ENCODE data around the gene COMMD2. TPM values are rescaled to one million over a fixed set of nuclear protein-coding genes. Genes with fewer than 3 reads are reported as not detected.

Gene COMMD2
- polyA plus RNA-seq, 2 donors: 5.6 to 12.5 TPM

DNA sequence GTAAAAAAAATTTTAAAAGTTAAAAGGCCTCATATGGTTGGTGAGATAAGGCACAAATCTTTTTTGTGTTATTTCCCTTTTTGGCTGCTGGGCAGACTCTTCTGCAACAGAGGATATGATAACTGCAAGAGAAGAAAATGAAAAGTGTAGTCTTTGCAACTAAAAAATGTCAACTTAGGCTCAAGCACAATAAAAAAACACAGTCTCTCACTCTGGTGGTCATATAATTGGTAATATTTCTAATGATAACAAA is 15.4 kb downstream of the COMMD2 start:
- H3K27ac ChIP-seq (ENCODE audit: low read depth in 2 of 2, low read length in 1 of 2): no peak overlapping the region
- H3K36me3 ChIP-seq (ENCODE audit: control insufficient read depth in 2 of 2, insufficient read depth in 2 of 2, low read length in 1 of 2): no peaks in the 10 kb centered on the region
- H3K27me3 ChIP-seq (ENCODE audit: control insufficient read depth in 1 of 2, insufficient read depth in 2 of 2, low read length in 2 of 2): no peaks in the 10 kb centered on the region
- H3K4me1 ChIP-seq (ENCODE audit: control insufficient read depth in 2 of 2, insufficient read depth in 2 of 2, low read length in 1 of 2): no peaks in the 10 kb centered on the region
- H3K4me3 ChIP-seq (ENCODE audit: low read depth in 1 of 2, low read length in 2 of 2): no peak overlapping the region
- H3K9me3 ChIP-seq (ENCODE audit: control insufficient read depth in 2 of 2, insufficient read depth in 1 of 2, low read depth in 1 of 2, low read length in 1 of 2): no peaks in the 10 kb centered on the region

DNA sequence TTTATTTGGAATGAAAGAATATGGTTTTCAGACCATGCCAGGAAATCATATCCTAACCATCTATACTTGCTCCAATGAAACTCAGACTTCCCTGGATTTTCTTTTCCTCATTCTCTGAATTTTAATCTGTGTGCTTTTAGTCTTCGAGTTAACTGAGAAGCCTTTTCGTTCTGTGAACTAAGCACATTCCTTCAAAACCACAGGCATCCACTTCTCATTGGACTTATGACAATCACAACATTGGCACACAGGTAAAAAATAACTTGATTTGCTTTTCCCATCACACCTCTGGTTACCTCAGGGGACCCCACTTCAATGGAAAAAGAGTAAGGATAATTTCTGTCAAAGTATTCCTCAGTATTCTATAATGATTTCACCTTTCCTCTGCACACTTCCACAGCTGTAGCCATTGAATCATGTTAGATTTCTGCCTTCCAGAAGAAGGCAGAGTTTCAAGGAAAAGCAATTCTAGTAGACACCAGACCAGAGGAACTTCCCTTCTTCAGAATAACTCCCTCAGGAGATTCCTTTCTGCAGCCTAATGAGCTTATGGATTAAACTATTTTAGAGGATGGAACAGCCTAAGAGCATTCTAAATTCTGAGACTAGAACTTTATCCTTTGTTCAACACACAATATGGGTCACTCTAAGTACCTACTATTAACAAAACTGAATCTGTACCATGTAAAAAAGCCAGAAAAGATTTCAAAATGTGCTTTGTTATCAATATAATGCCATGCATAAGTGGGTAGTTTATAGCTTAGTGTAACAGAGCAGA is 15.9 kb downstream of the COMMD2 start:
- Histone ChIP-seq H3K9me3 (ENCODE audit: control insufficient read depth in 2 of 2, insufficient read depth in 1 of 2, low read depth in 1 of 2, low read length in 1 of 2) (no peaks in the 10 kb centered on the region), H3K27me3 (ENCODE audit: control insufficient read depth in 1 of 2, insufficient read depth in 2 of 2, low read length in 2 of 2) (no peaks in the 10 kb centered on the region), H3K36me3 (ENCODE audit: control insufficient read depth in 2 of 2, insufficient read depth in 2 of 2, low read length in 1 of 2) (no peaks in the 10 kb centered on the region), H3K4me3 (ENCODE audit: low read depth in 1 of 2, low read length in 2 of 2) (no peak overlapping the region), H3K4me1 (ENCODE audit: control insufficient read depth in 2 of 2, insufficient read depth in 2 of 2, low read length in 1 of 2) (no peaks in the 10 kb centered on the region), H3K27ac (ENCODE audit: low read depth in 2 of 2, low read length in 1 of 2) (no peak overlapping the region)
- WGBS, 2 donors: 45 to 48% methylated on average over 2 of the region's 2 CpGs

DNA sequence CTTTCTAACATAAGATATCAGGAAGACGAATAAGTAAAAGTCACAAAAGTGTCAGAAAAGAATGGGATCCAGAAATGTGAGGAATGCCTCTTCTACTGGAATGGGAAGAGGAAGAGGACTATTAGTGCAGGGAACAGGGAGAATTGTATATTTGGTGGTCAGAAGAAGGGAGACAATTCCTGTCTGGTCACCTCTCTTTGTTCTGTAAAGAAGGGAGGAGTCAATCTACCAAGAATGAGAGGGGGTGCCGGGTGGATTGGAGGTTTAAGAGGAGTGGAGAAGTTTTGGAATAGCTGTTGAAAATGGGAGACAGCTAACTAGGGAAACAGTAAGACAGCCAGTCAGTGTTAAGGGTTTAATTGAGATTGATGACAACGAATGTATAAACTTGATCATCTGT is 20.1 kb downstream of the COMMD2 start:
- Histone ChIP-seq H3K36me3 (ENCODE audit: control insufficient read depth in 2 of 2, insufficient read depth in 2 of 2, low read length in 1 of 2) (no peaks in the 10 kb centered on the region), H3K27ac (ENCODE audit: low read depth in 2 of 2, low read length in 1 of 2) (no peak overlapping the region), H3K4me3 (ENCODE audit: low read depth in 1 of 2, low read length in 2 of 2) (no peak overlapping the region), H3K4me1 (ENCODE audit: control insufficient read depth in 2 of 2, insufficient read depth in 2 of 2, low read length in 1 of 2) (no peaks in the 10 kb centered on the region), H3K27me3 (ENCODE audit: control insufficient read depth in 1 of 2, insufficient read depth in 2 of 2, low read length in 2 of 2) (no peaks in the 10 kb centered on the region), H3K9me3 (ENCODE audit: control insufficient read depth in 2 of 2, insufficient read depth in 1 of 2, low read depth in 1 of 2, low read length in 1 of 2) (no peaks in the 10 kb centered on the region)
- WGBS, 2 donors: 90 to 91% methylated on average over 3 of the region's 3 CpGs

DNA sequence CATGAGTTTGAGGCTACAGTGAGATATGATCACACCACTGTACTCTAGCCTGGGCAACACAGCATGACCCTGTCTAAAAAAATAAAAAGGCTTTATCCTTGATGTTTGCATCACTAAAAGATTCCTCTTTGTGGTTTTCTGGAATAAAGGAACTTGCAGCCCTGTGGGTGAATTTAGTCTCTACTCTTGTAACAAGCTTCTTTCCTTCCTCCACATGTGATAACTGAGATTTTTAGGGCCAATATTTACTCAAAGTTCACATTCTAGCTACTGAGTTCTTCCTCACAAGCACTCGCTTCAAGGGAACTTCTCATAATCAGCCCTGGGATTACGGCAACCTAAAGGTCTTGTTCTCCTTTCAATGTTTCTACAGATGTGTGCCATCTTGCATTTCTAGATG is 24.6 kb downstream of the COMMD2 start:
- H3K27me3 ChIP-seq (ENCODE audit: control insufficient read depth in 1 of 2, insufficient read depth in 2 of 2, low read length in 2 of 2): no peaks in the 10 kb centered on the region
- H3K4me3 ChIP-seq (ENCODE audit: low read depth in 1 of 2, low read length in 2 of 2): no peak overlapping the region
- H3K9me3 ChIP-seq (ENCODE audit: control insufficient read depth in 2 of 2, insufficient read depth in 1 of 2, low read depth in 1 of 2, low read length in 1 of 2): no peaks in the 10 kb centered on the region
- H3K4me1 ChIP-seq (ENCODE audit: control insufficient read depth in 2 of 2, insufficient read depth in 2 of 2, low read length in 1 of 2): no peaks in the 10 kb centered on the region
- 92 to 95% methylated on average over 2 of the region's 2 CpGs for WGBS, 2 donors
- no peak overlapping the region for H3K27ac ChIP-seq (ENCODE audit: low read depth in 2 of 2, low read length in 1 of 2)
- H3K36me3 ChIP-seq (ENCODE audit: control insufficient read depth in 2 of 2, insufficient read depth in 2 of 2, low read length in 1 of 2): no peaks in the 10 kb centered on the region

DNA sequence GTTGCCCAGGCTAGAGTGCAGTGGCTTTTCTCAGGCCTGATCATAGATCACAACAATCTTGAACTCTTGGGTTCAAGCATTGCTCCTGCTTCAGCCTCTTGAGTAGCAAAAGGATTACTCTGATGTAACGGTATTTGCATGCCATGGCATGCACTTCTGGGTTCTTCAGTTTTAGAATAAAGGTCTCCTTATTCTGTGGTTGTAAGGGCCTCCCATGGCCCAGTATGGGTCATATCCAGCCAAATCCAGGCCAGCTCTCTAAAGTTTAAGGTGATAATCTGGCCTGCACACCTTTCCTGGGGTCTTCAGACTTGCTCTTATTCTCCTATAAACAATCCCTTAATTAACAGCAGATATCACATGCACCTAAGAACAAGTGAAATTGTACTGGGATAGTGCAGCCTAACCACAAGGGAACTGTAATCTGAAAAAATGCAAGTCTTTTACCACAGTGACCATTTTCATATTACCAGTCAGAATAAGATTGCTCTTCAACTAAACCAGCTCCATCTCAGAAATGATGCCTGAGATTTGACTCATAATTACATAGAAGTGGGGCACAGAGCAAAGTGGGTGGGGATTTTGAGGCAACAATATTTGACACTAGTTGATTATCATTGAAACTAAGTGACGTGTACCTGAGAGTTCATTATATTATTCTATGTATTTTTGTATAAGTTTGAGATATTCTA is 25.4 kb downstream of the COMMD2 start:
- Histone ChIP-seq H3K4me3 (ENCODE audit: low read depth in 1 of 2, low read length in 2 of 2) (no peak overlapping the region), H3K27ac (ENCODE audit: low read depth in 2 of 2, low read length in 1 of 2) (no peak overlapping the region), H3K9me3 (ENCODE audit: control insufficient read depth in 2 of 2, insufficient read depth in 1 of 2, low read depth in 1 of 2, low read length in 1 of 2) (no peaks in the 10 kb centered on the region), H3K4me1 (ENCODE audit: control insufficient read depth in 2 of 2, insufficient read depth in 2 of 2, low read length in 1 of 2) (no peaks in the 10 kb centered on the region), H3K36me3 (ENCODE audit: control insufficient read depth in 2 of 2, insufficient read depth in 2 of 2, low read length in 1 of 2) (no peaks in the 10 kb centered on the region), H3K27me3 (ENCODE audit: control insufficient read depth in 1 of 2, insufficient read depth in 2 of 2, low read length in 2 of 2) (no peaks in the 10 kb centered on the region)
- 77 to 79% methylated on average over 2 of the region's 2 CpGs for WGBS, 2 donors

DNA sequence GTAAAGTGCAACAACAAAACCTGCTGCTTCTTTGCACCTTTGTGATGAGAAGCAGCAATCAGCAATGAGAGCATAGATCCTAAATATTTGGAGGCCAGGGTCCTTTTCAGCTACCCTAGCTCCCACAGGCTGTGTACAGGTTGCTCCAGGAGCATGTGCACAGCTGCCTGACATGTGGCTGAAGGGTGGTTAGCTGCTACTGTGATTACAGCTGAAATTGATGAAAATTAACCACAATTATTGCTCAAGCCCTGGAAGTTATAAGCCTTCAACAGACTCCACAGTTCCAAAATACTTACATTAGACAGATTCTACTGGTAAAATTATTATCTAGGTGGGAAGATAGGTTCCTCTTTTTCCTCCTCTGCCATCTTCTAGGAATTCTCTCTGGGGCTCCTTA is 28.5 kb downstream of the COMMD2 start:
- no peak overlapping the region for H3K27ac ChIP-seq (ENCODE audit: low read depth in 2 of 2, low read length in 1 of 2)
- H3K36me3 ChIP-seq (ENCODE audit: control insufficient read depth in 2 of 2, insufficient read depth in 2 of 2, low read length in 1 of 2): no peaks in the 10 kb centered on the region
- H3K4me1 ChIP-seq (ENCODE audit: control insufficient read depth in 2 of 2, insufficient read depth in 2 of 2, low read length in 1 of 2): no peaks in the 10 kb centered on the region
- no peaks in the 10 kb centered on the region for H3K27me3 ChIP-seq (ENCODE audit: control insufficient read depth in 1 of 2, insufficient read depth in 2 of 2, low read length in 2 of 2)
- H3K9me3 ChIP-seq (ENCODE audit: control insufficient read depth in 2 of 2, insufficient read depth in 1 of 2, low read depth in 1 of 2, low read length in 1 of 2): no peaks in the 10 kb centered on the region
- no peak overlapping the region for H3K4me3 ChIP-seq (ENCODE audit: low read depth in 1 of 2, low read length in 2 of 2)

DNA sequence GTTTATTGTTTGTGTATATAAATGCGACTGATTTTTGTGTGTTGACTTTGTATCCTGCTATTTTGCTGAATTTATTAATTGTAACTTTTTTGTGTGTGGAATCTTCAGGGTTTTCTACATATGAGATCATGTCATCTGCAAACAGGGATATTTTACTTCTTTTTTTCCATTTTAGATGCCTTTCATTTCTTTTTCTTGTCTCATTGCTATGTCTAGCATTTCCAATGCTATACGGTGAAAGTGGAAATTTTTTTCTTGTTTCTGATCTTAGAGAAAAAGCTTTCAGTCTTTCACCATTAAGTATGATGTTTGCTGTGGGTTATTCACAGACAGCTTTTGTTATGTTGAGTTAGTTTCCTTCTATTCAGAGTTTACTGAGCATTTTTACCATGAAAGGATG is 31.4 kb downstream of the COMMD2 start:
- no peaks in the 10 kb centered on the region for H3K9me3 ChIP-seq (ENCODE audit: control insufficient read depth in 2 of 2, insufficient read depth in 1 of 2, low read depth in 1 of 2, low read length in 1 of 2)
- H3K36me3 ChIP-seq (ENCODE audit: control insufficient read depth in 2 of 2, insufficient read depth in 2 of 2, low read length in 1 of 2): no peaks in the 10 kb centered on the region
- H3K4me3 ChIP-seq (ENCODE audit: low read depth in 1 of 2, low read length in 2 of 2): no peak overlapping the region
- no peak overlapping the region for H3K27ac ChIP-seq (ENCODE audit: low read depth in 2 of 2, low read length in 1 of 2)
- H3K27me3 ChIP-seq (ENCODE audit: control insufficient read depth in 1 of 2, insufficient read depth in 2 of 2, low read length in 2 of 2): no peaks in the 10 kb centered on the region
- H3K4me1 ChIP-seq (ENCODE audit: control insufficient read depth in 2 of 2, insufficient read depth in 2 of 2, low read length in 1 of 2): no peaks in the 10 kb centered on the region
- WGBS, 2 donors: 94% methylated on average over 2 of the region's 2 CpGs

DNA sequence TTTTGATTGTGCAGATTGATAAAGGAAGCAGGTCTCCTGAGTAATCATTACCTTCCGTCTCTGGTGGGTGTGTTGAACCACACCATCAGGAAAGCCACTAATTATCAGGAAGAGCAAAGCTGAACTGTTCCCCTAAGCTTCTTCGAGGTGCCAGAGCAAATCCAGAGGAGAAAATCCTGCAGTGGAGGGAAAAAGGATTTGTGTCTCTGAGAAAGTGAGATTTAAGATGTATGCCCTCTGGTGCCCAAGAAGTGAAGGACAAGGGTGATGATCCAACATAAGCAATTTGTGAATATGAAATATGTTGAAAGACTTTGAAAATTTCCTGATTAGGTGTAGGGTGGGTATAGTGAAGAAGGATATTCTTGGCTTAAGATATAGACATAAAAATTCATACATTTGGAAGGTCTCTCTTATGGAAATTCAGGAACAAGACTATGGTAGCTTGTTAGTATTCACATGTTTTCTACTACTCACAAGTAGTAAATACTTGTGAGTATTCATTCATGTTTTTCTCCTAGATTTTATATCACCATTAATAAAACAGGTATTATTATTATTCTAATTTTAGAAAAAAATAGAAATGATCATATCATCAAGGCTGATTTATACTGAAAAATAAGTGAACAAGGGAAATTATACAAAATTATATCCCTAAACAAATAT is 34.8 kb downstream of the COMMD2 start:
- no peaks in the 10 kb centered on the region for H3K36me3 ChIP-seq (ENCODE audit: control insufficient read depth in 2 of 2, insufficient read depth in 2 of 2, low read length in 1 of 2)
- no peak overlapping the region for H3K4me3 ChIP-seq (ENCODE audit: low read depth in 1 of 2, low read length in 2 of 2)
- 10 to 12% methylated on average over 2 of the region's 2 CpGs for WGBS, 2 donors
- no peak overlapping the region for H3K27ac ChIP-seq (ENCODE audit: low read depth in 2 of 2, low read length in 1 of 2)
- H3K27me3 ChIP-seq (ENCODE audit: control insufficient read depth in 1 of 2, insufficient read depth in 2 of 2, low read length in 2 of 2): no peaks in the 10 kb centered on the region
- no peaks in the 10 kb centered on the region for H3K4me1 ChIP-seq (ENCODE audit: control insufficient read depth in 2 of 2, insufficient read depth in 2 of 2, low read length in 1 of 2)
- H3K9me3 ChIP-seq (ENCODE audit: control insufficient read depth in 2 of 2, insufficient read depth in 1 of 2, low read depth in 1 of 2, low read length in 1 of 2): no peaks in the 10 kb centered on the region

DNA sequence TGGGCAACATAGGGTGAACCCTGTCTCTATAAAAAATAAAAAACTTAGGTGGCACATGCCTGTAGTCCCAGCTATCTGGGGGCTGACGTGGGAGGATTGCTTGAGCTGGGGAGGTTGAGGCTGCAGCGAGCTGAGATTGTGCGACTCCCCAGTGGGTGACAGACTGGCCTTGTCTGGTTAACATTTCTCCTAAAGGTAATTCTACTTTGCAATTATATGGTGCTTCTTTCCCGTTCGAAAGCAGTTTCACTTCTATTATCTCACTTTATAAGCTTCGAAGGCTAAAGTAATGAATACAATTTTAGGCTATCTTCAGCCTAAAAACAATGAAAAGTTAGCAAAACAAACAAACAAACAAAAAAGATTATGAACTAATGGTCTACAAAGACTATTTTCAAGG is 35.3 kb downstream of the COMMD2 start:
- WGBS, 2 donors: 65 to 78% methylated on average over 6 of the region's 6 CpGs
- Histone ChIP-seq H3K36me3 (ENCODE audit: control insufficient read depth in 2 of 2, insufficient read depth in 2 of 2, low read length in 1 of 2) (no peaks in the 10 kb centered on the region), H3K9me3 (ENCODE audit: control insufficient read depth in 2 of 2, insufficient read depth in 1 of 2, low read depth in 1 of 2, low read length in 1 of 2) (no peaks in the 10 kb centered on the region), H3K27ac (ENCODE audit: low read depth in 2 of 2, low read length in 1 of 2) (no peak overlapping the region), H3K4me1 (ENCODE audit: control insufficient read depth in 2 of 2, insufficient read depth in 2 of 2, low read length in 1 of 2) (no peaks in the 10 kb centered on the region), H3K4me3 (ENCODE audit: low read depth in 1 of 2, low read length in 2 of 2) (no peak overlapping the region), H3K27me3 (ENCODE audit: control insufficient read depth in 1 of 2, insufficient read depth in 2 of 2, low read length in 2 of 2) (no peaks in the 10 kb centered on the region)

DNA sequence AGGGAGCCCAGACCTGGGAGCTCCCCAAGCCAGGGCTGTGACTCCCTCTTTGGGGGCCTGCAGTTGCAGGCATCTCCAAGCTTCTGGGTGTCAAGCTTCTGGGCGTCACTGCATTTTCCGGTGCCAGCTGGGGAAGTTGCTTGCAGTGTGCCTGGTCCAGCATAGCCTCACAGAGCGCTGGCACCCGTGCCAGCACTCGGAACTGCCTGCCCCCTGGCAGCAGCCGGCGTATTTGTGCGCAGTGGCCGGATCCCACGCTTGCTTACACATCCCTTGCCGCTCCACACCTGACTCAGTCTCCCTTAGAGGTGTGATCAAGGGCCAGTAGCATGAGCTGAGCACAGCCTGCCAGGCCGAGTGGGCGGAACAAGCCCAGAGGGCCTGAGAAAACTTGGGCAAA is 37.0 kb downstream of the COMMD2 start:
- Histone ChIP-seq H3K9me3 (ENCODE audit: control insufficient read depth in 2 of 2, insufficient read depth in 1 of 2, low read depth in 1 of 2, low read length in 1 of 2) (no peaks in the 10 kb centered on the region), H3K4me1 (ENCODE audit: control insufficient read depth in 2 of 2, insufficient read depth in 2 of 2, low read length in 1 of 2) (no peaks in the 10 kb centered on the region), H3K36me3 (ENCODE audit: control insufficient read depth in 2 of 2, insufficient read depth in 2 of 2, low read length in 1 of 2) (no peaks in the 10 kb centered on the region), H3K27me3 (ENCODE audit: control insufficient read depth in 1 of 2, insufficient read depth in 2 of 2, low read length in 2 of 2) (no peaks in the 10 kb centered on the region), H3K4me3 (ENCODE audit: low read depth in 1 of 2, low read length in 2 of 2) (no peak overlapping the region), H3K27ac (ENCODE audit: low read depth in 2 of 2, low read length in 1 of 2) (no peak overlapping the region)
- WGBS, 2 donors: 95% methylated on average over 13 of the region's 13 CpGs

All from esophagus (tissue), 2 donors.